ENCODE measurements around the gene CDH23. TPM values are rescaled to one million over a fixed set of nuclear protein-coding genes. Genes with fewer than 3 reads are reported as not detected.

The CDH23 gene
- polyA plus RNA-seq, 2 of the 4 experiments (the other 2 are of a cell fraction) = 1.1 to 2.3 TPM

GRCh38 chr10:71657604-71658466 is 261.1 kb downstream of the CDH23 start:
- 85% methylated on average over 16 of the region's 16 CpGs for WGBS (ENCODE audit: missing lambda C conversion rate)
- no peak for FAIRE-seq
- CTCF ChIA-PET = interaction anchor here (0.7 to 1.5 kb wide), 8 partner anchors 9 to 339 kb away, joined by 3 to 5 read pairs (median 3); no protein-coding TSS in a partner anchor
- H3K27ac ChIP-seq = no peak overlapping the region
- peaks cover under 1% of the 10 kb centered on the region for H3K4me1 ChIP-seq
- DNase-seq (ENCODE audit: low read depth in 1 of 2, low spot score in 1 of 2) = no peak
- POLR2A ChIA-PET = no interaction called here
- no peak overlapping the region for H3K4me2 ChIP-seq
- no peak overlapping the region for H3K4me3 ChIP-seq
- H3K9me3 ChIP-seq = no peaks in the 10 kb centered on the region
- TF ChIP-seq POLR2A (IDR thresholded peaks at IDR 0.05; ENCODE audit: low read length) (no peak), CHD2 (IDR thresholded peaks at IDR 0.05; ENCODE audit: low read length, partially characterized antibody) (no peak), ZNF302 (CRISPR knock-in tag; IDR thresholded peaks at IDR 0.05) (no peak), EHMT2 (IDR thresholded peaks at IDR 0.05; ENCODE audit: low read depth) (no peak), JUN (IDR thresholded peaks at IDR 0.05) (no peak), RAD21 (conservative IDR thresholded peaks at IDR 0.05 in 1 of 2, IDR thresholded peaks at IDR 0.05 in 1 of 2) (no peak), EP300 (IDR thresholded peaks at IDR 0.05) (no peak), NFE2L2 (conservative IDR thresholded peaks at IDR 0.05; ENCODE audit: low read length) (no peak), MAFK (IDR thresholded peaks at IDR 0.05; ENCODE audit: partially characterized antibody) (no peak), BCL3 (IDR thresholded peaks at IDR 0.05) (no peak), ATOH8 (CRISPR knock-in tag; IDR thresholded peaks at IDR 0.05; ENCODE audit: low read depth) (no peak), GATA3 (IDR thresholded peaks at IDR 0.05; ENCODE audit: borderline replicate concordance) (no peak), SMC3 (IDR thresholded peaks at IDR 0.05) (no peak), TFCP2L1 (CRISPR knock-in tag; IDR thresholded peaks at IDR 0.05) (no peak), CEBPB (IDR thresholded peaks at IDR 0.05) (no peak), USF2 (IDR thresholded peaks at IDR 0.05) (no peak), RARB (CRISPR knock-in tag; IDR thresholded peaks at IDR 0.05) (no peak), KDM5A (IDR thresholded peaks at IDR 0.05) (no peak)
- ATAC-seq = no peak

GRCh38 chr10:71658467-71658745 is 261.7 kb downstream of the CDH23 start:
- 78% methylated on average over 8 of the region's 8 CpGs for WGBS (ENCODE audit: missing lambda C conversion rate)
- DNase-seq (ENCODE audit: low read depth in 1 of 2, low spot score in 1 of 2) (no peak), FAIRE-seq (no peak), ATAC-seq (no peak)
- CTCF ChIA-PET = interaction anchor here (0.7 to 1.5 kb wide), 7 partner anchors 12 to 340 kb away, joined by 3 to 5 read pairs (median 3); no protein-coding TSS in a partner anchor
- Histone ChIP-seq H3K4me1 (peaks cover 6% of the 10 kb centered on the region), H3K4me2 (no peak overlapping the region), H3K27ac (no peak overlapping the region), H3K9me3 (no peaks in the 10 kb centered on the region), H3K4me3 (no peak overlapping the region)
- POLR2A ChIA-PET = no interaction called here
- no peak for TF ChIP-seq SMC3 (IDR thresholded peaks at IDR 0.05)
- no peak for TF ChIP-seq ESRRA (IDR thresholded peaks at IDR 0.05; ENCODE audit: borderline replicate concordance, low read length)
- TF ChIP-seq ZFP36 (IDR thresholded peaks at IDR 0.05; ENCODE audit: borderline replicate concordance, partially characterized antibody) = no peak
- TF ChIP-seq ELK1 (IDR thresholded peaks at IDR 0.05; ENCODE audit: low read depth, low read length) = no peak
- TF ChIP-seq PBX3 (IDR thresholded peaks at IDR 0.05) = no peak
- no peak for TF ChIP-seq SREBF2 (IDR thresholded peaks at IDR 0.05)
- TF ChIP-seq RFX5 (IDR thresholded peaks at IDR 0.05) = no peak
- TF ChIP-seq RNF2 (IDR thresholded peaks at IDR 0.05; ENCODE audit: borderline replicate concordance, low read depth) = no peak
- no peak for TF ChIP-seq REST (IDR thresholded peaks at IDR 0.05)
- TF ChIP-seq HOXA7 (CRISPR knock-in tag; IDR thresholded peaks at IDR 0.05) = no peak
- TF ChIP-seq HOXB13 (CRISPR knock-in tag; IDR thresholded peaks at IDR 0.05; ENCODE audit: low read depth) = no peak
- no peak for TF ChIP-seq FOXS1 (CRISPR knock-in tag; IDR thresholded peaks at IDR 0.05)

Measured in A549 (cell line).